ENCODE data around the gene KCNT1. TPM values are rescaled to one million over a fixed set of nuclear protein-coding genes. Genes with fewer than 3 reads are reported as not detected.

KCNT1 gene
- total RNA-seq, 1 experiment from 2014 or later, result 0.09 TPM

GRCh38 chr9:135705376-135705775 is 3.4 kb downstream of the KCNT1 start:
- no peaks in the 10 kb centered on the region for H3K9me3 ChIP-seq
- H3K4me3 Mint-ChIP-seq (ENCODE audit: unreplicated experiment), result no peak overlapping the region
- no peaks in the 10 kb centered on the region for H3K4me1 Mint-ChIP-seq (ENCODE audit: low read depth, unreplicated experiment)
- POLR2A ChIA-PET, result no interaction called here
- BruUV-seq (replicated peaks), result no TSS peak
- no peaks in the 10 kb centered on the region for H3K27me3 ChIP-seq (replicated peaks; ENCODE audit: control insufficient read depth, insufficient read depth, low read length)
- H3K27ac Mint-ChIP-seq (ENCODE audit: unreplicated experiment), result no peak overlapping the region
- H3K9me3 Mint-ChIP-seq (ENCODE audit: unreplicated experiment), result no peaks in the 10 kb centered on the region
- intact Hi-C loops (cut with micrococcal nuclease; ENCODE audit: unreplicated experiment), result no loop called here
- peaks cover 8% of the 10 kb centered on the region for H3K4me1 ChIP-seq
- no peak for TF ChIP-seq CTCF (IDR thresholded peaks at IDR 0.05; ENCODE audit: insufficient read depth in 1 of 2, low read depth in 1 of 2, low read length in 1 of 2, severe bottlenecking in 1 of 2, unreplicated experiment in 1 of 2)
- H3K36me3 ChIP-seq (ENCODE audit: control insufficient read depth, insufficient read depth, low read length), result no peaks in the 10 kb centered on the region
- no peak for DNase-seq
- CTCF ChIA-PET, result no interaction called here
- no peaks in the 10 kb centered on the region for H3K36me3 Mint-ChIP-seq (ENCODE audit: insufficient read depth, unreplicated experiment)
- peaks cover 12% of the 10 kb centered on the region for H3K27me3 Mint-ChIP-seq (ENCODE audit: insufficient read depth, unreplicated experiment)
- H3K4me3 ChIP-seq (ENCODE audit: low read depth, low read length), result no peak overlapping the region

GRCh38 chr9:135706288-135706687 is 4.3 kb downstream of the KCNT1 start:
- intact Hi-C loops (cut with micrococcal nuclease; ENCODE audit: unreplicated experiment), result no loop called here
- no peaks in the 10 kb centered on the region for H3K36me3 Mint-ChIP-seq (ENCODE audit: insufficient read depth, unreplicated experiment)
- Histone ChIP-seq H3K4me1 (0 out of 2 replicates have a peak, but pooled peaks cover 3% of the 10 kb centered on the region), H3K9me3 (no peaks in the 10 kb centered on the region), H3K27me3 (replicated peaks; ENCODE audit: control insufficient read depth, insufficient read depth, low read length) (no peaks in the 10 kb centered on the region; the same call in 1 of the 2 replicates), H3K36me3 (ENCODE audit: control insufficient read depth, insufficient read depth, low read length) (no peaks in the 10 kb centered on the region), H3K4me3 (ENCODE audit: low read depth, low read length) (no peak overlapping the region)
- no peak overlapping the region for H3K27ac Mint-ChIP-seq (ENCODE audit: unreplicated experiment)
- no peak for TF ChIP-seq CTCF (IDR thresholded peaks at IDR 0.05; ENCODE audit: insufficient read depth in 1 of 2, low read depth in 1 of 2, low read length in 1 of 2, severe bottlenecking in 1 of 2, unreplicated experiment in 1 of 2)
- H3K9me3 Mint-ChIP-seq (ENCODE audit: unreplicated experiment), result no peaks in the 10 kb centered on the region
- no peak for DNase-seq
- H3K27me3 Mint-ChIP-seq (ENCODE audit: insufficient read depth, unreplicated experiment), result peaks cover 19% of the 10 kb centered on the region
- BruUV-seq (replicated peaks), result no TSS peak
- ChIA-PET CTCF (no interaction called here), POLR2A (no interaction called here)
- no peak overlapping the region for H3K4me3 Mint-ChIP-seq (ENCODE audit: unreplicated experiment)
- no peaks in the 10 kb centered on the region for H3K4me1 Mint-ChIP-seq (ENCODE audit: low read depth, unreplicated experiment)

- CTCF ChIA-PET, result no interaction called here
- BruUV-seq (replicated peaks), result no TSS peak
- H3K27me3 ChIP-seq (replicated peaks; ENCODE audit: control insufficient read depth, insufficient read depth, low read length), result no peaks in the 10 kb centered on the region; the same call in 1 of the 2 replicates
- DNase-seq, result no peak
- H3K36me3 ChIP-seq (ENCODE audit: control insufficient read depth, insufficient read depth, low read length), result no peaks in the 10 kb centered on the region
- no peaks in the 10 kb centered on the region for H3K9me3 ChIP-seq
- Mint-ChIP-seq H3K36me3 (ENCODE audit: insufficient read depth, unreplicated experiment) (no peaks in the 10 kb centered on the region), H3K9me3 (ENCODE audit: unreplicated experiment) (no peaks in the 10 kb centered on the region), H3K27me3 (ENCODE audit: insufficient read depth, unreplicated experiment) (peaks cover 23% of the 10 kb centered on the region), H3K4me1 (ENCODE audit: low read depth, unreplicated experiment) (no peaks in the 10 kb centered on the region), H3K27ac (ENCODE audit: unreplicated experiment) (no peak overlapping the region), H3K4me3 (ENCODE audit: unreplicated experiment) (no peak overlapping the region)
- no peak overlapping the region for H3K4me3 ChIP-seq (ENCODE audit: low read depth, low read length)
- POLR2A ChIA-PET, result no interaction called here
- TF ChIP-seq CTCF (IDR thresholded peaks at IDR 0.05; ENCODE audit: insufficient read depth in 1 of 2, low read depth in 1 of 2, low read length in 1 of 2, severe bottlenecking in 1 of 2, unreplicated experiment in 1 of 2), result no peak
- H3K4me1 ChIP-seq, result no peaks in the 10 kb centered on the region
- intact Hi-C loops (cut with micrococcal nuclease; ENCODE audit: unreplicated experiment), result no loop called here
Measured at GRCh38 chr9:135707252-135708138, 5.5 kb downstream of the KCNT1 start.
